GM19351 (cell line): ENCODE data around the gene KDM3B.
"Not testable (repeated sequence)": the region's sequence is repeated elsewhere in the genome, so short reads cannot be mapped to it uniquely, and the experiment has no call there.

ENCODE experiments used
- ATAC-seq: cut with Tn5 transposase; IDR thresholded peaks from one replicate; pipeline ENCODE4 v1.9.1; 2021; ENCODE audit warnings: mild to moderate bottlenecking, moderate library complexity; ENCODE audit not compliant: unreplicated experiment

KDM3B gene

GRCh38 chr5:138391859-138392386, 39.4 kb downstream of the KDM3B start:
- no peak for ATAC-seq

GRCh38 chr5:138402640-138403039, 50.2 kb downstream of the KDM3B start:
- no peak for ATAC-seq

GRCh38 chr5:138408023-138408422, 55.5 kb downstream of the KDM3B start:
- peak; percentile 54 for ATAC-seq

GRCh38 chr5:138410996-138411640, 58.6 kb downstream of the KDM3B start:
- ATAC-seq: not testable (repeated sequence)

- no peak for ATAC-seq
Measured at GRCh38 chr5:138418444-138418843, 66.0 kb downstream of the KDM3B start.

GRCh38 chr5:138425079-138425478, 72.6 kb downstream of the KDM3B start:
- no peak for ATAC-seq

GRCh38 chr5:138435943-138436342, 83.5 kb downstream of the KDM3B start:
- no peak for ATAC-seq

- ATAC-seq: peak; percentile 5
Measured at GRCh38 chr5:138438003-138438723, 85.7 kb downstream of the KDM3B start.

- ATAC-seq: peak; percentile 83
Measured at GRCh38 chr5:138438724-138439476, 86.4 kb downstream of the KDM3B start, which contains the start of gene REEP2. Gene REEP2 (plus strand): TSS chr5:138439057. CDS start chr5:138439209, 152 bp downstream.

GRCh38 chr5:138439477-138440158, 87.1 kb downstream of the KDM3B start:
- ATAC-seq: no peak

- ATAC-seq: no peak
Measured at GRCh38 chr5:138440159-138441073, 87.9 kb downstream of the KDM3B start.

- no peak for ATAC-seq
Measured at GRCh38 chr5:138441221-138441620, 88.7 kb downstream of the KDM3B start.

- no peak for ATAC-seq
Measured at GRCh38 chr5:138444078-138444773, 91.7 kb downstream of the KDM3B start.

- no peak for ATAC-seq
Measured at GRCh38 chr5:138444774-138445546, 92.5 kb downstream of the KDM3B start.

- no peak for ATAC-seq
Measured at GRCh38 chr5:138445547-138446271, 93.2 kb downstream of the KDM3B start.

GRCh38 chr5:138448070-138448469, 95.6 kb downstream of the KDM3B start:
- no peak for ATAC-seq

- no peak for ATAC-seq
Measured at GRCh38 chr5:138448481-138449398, 96.3 kb downstream of the KDM3B start.
